ENCODE data around the gene PAM. TPM values are rescaled to one million over a fixed set of nuclear protein-coding genes. Genes with fewer than 3 reads are reported as not detected.

Gene PAM
- total RNA-seq, 2 experiments from 2014 or later: not detected

DNA sequence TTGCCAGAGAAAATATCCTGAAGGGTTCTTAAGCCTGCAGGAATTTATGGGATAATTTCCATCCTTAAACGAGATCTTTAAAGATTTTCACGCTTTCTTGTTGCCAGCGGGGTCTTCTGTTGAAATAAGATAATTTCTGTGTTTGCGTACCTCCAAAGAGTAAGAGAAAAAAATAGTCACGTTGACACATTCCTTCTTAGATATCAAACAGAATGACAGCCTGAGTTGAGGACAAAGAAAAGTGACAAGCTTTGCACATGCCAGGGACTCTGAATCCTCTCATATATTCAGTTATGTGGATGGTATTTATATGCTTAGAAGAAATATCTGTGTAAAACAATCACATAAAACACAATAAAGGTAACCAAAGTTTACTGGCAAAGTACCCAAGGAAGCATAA lies 21.6 kb upstream of the PAM start:
- CTCF ChIA-PET (ENCODE audit: unreplicated experiment): no interaction called here
- intact Hi-C loops (cut with micrococcal nuclease; ENCODE audit: unreplicated experiment): no loop called here

GRCh38 chr5:102737161-102737560 lies 17.9 kb upstream of the PAM start:
- Histone ChIP-seq H3K36me3 (ENCODE audit: insufficient read depth, low read length) (no peaks in the 10 kb centered on the region), H3K9me2 (ENCODE audit: insufficient read depth, low read length) (no peaks in the 10 kb centered on the region), H4K20me1 (ENCODE audit: insufficient read depth, low read length) (no peaks in the 10 kb centered on the region), H3K9me3 (ENCODE audit: low read length) (no peaks in the 10 kb centered on the region), H3K4me1 (ENCODE audit: insufficient read depth, low read length, poor library complexity, severe bottlenecking) (no peaks in the 10 kb centered on the region), H3K4me2 (ENCODE audit: low read length) (no peak overlapping the region), H3K27ac (ENCODE audit: low read depth, low read length, poor library complexity, severe bottlenecking) (no peak overlapping the region), H3K79me2 (ENCODE audit: insufficient read depth, low read depth, low read length) (no peaks in the 10 kb centered on the region), H2AFZ (ENCODE audit: low read length) (no peak overlapping the region), H3K4me3 (ENCODE audit: low read depth, low read length, poor library complexity, severe bottlenecking) (no peak overlapping the region)
- no TSS peak for BruUV-seq (replicated peaks)
- intact Hi-C loops (cut with micrococcal nuclease; ENCODE audit: unreplicated experiment): no loop called here
- POLR2A ChIA-PET: no interaction called here
- DNase-seq (ENCODE audit: low spot score): no peak
- TF ChIP-seq EZH2phosphoT487 (IDR thresholded peaks at IDR 0.05; ENCODE audit: borderline replicate concordance, low read depth, low read length): no peak
- TF ChIP-seq, protein P1, sequence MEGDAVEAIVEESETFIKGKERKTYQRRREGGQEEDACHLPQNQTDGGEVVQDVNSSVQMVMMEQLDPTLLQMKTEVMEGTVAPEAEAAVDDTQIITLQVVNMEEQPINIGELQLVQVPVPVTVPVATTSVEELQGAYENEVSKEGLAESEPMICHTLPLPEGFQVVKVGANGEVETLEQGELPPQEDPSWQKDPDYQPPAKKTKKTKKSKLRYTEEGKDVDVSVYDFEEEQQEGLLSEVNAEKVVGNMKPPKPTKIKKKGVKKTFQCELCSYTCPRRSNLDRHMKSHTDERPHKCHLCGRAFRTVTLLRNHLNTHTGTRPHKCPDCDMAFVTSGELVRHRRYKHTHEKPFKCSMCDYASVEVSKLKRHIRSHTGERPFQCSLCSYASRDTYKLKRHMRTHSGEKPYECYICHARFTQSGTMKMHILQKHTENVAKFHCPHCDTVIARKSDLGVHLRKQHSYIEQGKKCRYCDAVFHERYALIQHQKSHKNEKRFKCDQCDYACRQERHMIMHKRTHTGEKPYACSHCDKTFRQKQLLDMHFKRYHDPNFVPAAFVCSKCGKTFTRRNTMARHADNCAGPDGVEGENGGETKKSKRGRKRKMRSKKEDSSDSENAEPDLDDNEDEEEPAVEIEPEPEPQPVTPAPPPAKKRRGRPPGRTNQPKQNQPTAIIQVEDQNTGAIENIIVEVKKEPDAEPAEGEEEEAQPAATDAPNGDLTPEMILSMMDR (conservative IDR thresholded peaks at IDR 0.05; ENCODE audit: low read length): no peak
- CTCF ChIA-PET (ENCODE audit: unreplicated experiment): no interaction called here

More for the DNA sequence above, 21.6 kb upstream of the PAM start:
- H3K4me3 ChIP-seq (ENCODE audit: low read depth, low read length, poor library complexity, severe bottlenecking): no peak overlapping the region
- H3K79me2 ChIP-seq (ENCODE audit: insufficient read depth, low read depth, low read length): no peaks in the 10 kb centered on the region
- no peak overlapping the region for H3K27ac ChIP-seq (ENCODE audit: low read depth, low read length, poor library complexity, severe bottlenecking)
- no peaks in the 10 kb centered on the region for H3K9me3 ChIP-seq (ENCODE audit: low read length)
- no peaks in the 10 kb centered on the region for H3K9me2 ChIP-seq (ENCODE audit: insufficient read depth, low read length)
- BruUV-seq (replicated peaks): no TSS peak
- no peak overlapping the region for H2AFZ ChIP-seq (ENCODE audit: low read length)
- no peak for TF ChIP-seq EZH2phosphoT487 (IDR thresholded peaks at IDR 0.05; ENCODE audit: borderline replicate concordance, low read depth, low read length)
- TF ChIP-seq, protein P1 (conservative IDR thresholded peaks at IDR 0.05; ENCODE audit: low read length): no peak
- DNase-seq (ENCODE audit: low spot score): no peak
- no peak overlapping the region for H3K4me2 ChIP-seq (ENCODE audit: low read length)
- no peaks in the 10 kb centered on the region for H3K36me3 ChIP-seq (ENCODE audit: insufficient read depth, low read length)
- POLR2A ChIA-PET: no interaction called here
- H4K20me1 ChIP-seq (ENCODE audit: insufficient read depth, low read length): no peaks in the 10 kb centered on the region
- H3K4me1 ChIP-seq (ENCODE audit: insufficient read depth, low read length, poor library complexity, severe bottlenecking): no peaks in the 10 kb centered on the region

DNA sequence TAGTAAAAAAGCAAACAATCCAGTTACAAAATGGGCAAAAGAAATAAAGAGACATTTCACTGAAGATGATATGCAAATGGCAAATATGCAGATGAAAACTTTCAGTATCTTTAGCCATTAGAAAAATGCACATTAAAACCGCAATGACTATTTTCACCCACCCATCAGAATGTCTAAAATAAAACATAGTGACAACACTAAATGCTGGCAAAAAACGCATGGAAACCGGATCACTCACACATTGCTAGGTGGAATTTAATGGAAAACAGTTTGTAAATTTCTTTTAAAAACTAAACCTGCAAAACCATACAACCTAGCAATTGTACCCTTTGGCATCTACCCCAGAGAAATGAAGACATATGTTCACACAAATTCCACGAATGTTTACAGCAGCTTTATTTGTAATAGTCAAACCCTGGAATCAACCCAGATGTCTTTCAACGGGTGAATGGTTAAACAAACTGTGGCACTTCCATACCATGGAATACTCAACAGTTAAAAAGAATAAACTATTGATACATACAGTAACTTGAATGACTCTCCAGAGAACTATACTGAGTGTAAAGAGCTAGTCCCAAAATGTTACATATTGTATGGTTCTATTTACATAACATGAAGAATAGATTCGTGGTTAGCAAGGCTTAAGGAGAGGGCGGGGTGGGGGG lies 17.2 kb upstream of the PAM start:
- Histone ChIP-seq H3K27ac (ENCODE audit: low read depth, low read length, poor library complexity, severe bottlenecking) (no peak overlapping the region), H3K9me3 (ENCODE audit: low read length) (no peaks in the 10 kb centered on the region), H2AFZ (ENCODE audit: low read length) (no peak overlapping the region), H3K9me2 (ENCODE audit: insufficient read depth, low read length) (no peaks in the 10 kb centered on the region), H3K36me3 (ENCODE audit: insufficient read depth, low read length) (no peaks in the 10 kb centered on the region), H3K4me3 (ENCODE audit: low read depth, low read length, poor library complexity, severe bottlenecking) (no peak overlapping the region), H3K4me2 (ENCODE audit: low read length) (no peak overlapping the region), H3K79me2 (ENCODE audit: insufficient read depth, low read depth, low read length) (no peaks in the 10 kb centered on the region), H3K4me1 (ENCODE audit: insufficient read depth, low read length, poor library complexity, severe bottlenecking) (no peaks in the 10 kb centered on the region), H4K20me1 (ENCODE audit: insufficient read depth, low read length) (no peaks in the 10 kb centered on the region)
- intact Hi-C loops (cut with micrococcal nuclease; ENCODE audit: unreplicated experiment): no loop called here
- ChIA-PET CTCF (ENCODE audit: unreplicated experiment) (no interaction called here), POLR2A (interaction anchor here (0.5 kb wide), 1 partner anchor 277 kb away, joined by 3 read pairs; no protein-coding TSS in a partner anchor)
- TF ChIP-seq, protein P1 (conservative IDR thresholded peaks at IDR 0.05; ENCODE audit: low read length): no peak
- no peak for TF ChIP-seq EZH2phosphoT487 (IDR thresholded peaks at IDR 0.05; ENCODE audit: borderline replicate concordance, low read depth, low read length)
- DNase-seq (ENCODE audit: low spot score): no peak
- no TSS peak for BruUV-seq (replicated peaks)

Measured in OCI-LY7 (cell line).